ENCODE results near the gene UBAP1.

DNA sequence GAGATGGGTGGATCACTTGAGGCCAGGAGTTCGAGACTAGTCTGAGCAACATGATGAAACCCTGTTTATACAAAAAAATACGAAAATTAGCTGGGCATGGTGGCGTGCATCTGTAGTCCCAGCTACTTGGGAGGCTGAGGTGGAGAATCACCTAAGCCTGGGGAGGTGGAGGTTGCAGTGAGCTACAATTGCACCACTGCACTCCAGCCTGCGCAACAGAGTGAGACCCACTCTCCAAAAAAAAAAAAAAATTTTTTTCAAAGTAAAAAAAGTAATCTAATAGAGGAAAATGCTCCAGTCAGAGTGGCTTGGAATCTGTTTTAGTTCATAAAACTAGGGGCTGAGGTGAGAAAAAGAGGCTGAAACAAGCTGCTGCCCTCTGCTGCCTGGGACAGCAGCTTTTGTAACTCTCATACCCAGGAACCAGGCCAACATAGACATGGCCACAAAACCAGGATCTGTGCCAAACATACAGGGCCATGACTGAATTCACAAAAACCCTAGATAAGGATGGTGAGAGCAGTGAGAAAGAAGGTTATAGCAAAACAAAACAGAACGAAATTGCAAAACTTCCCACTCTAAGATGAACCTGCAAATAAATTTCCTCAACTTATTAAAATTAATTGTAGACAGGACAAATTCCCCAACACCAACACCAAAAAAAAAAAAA is 39.2 kb upstream of the UBAP1 start:
- TF ChIP-seq, protein P1, sequence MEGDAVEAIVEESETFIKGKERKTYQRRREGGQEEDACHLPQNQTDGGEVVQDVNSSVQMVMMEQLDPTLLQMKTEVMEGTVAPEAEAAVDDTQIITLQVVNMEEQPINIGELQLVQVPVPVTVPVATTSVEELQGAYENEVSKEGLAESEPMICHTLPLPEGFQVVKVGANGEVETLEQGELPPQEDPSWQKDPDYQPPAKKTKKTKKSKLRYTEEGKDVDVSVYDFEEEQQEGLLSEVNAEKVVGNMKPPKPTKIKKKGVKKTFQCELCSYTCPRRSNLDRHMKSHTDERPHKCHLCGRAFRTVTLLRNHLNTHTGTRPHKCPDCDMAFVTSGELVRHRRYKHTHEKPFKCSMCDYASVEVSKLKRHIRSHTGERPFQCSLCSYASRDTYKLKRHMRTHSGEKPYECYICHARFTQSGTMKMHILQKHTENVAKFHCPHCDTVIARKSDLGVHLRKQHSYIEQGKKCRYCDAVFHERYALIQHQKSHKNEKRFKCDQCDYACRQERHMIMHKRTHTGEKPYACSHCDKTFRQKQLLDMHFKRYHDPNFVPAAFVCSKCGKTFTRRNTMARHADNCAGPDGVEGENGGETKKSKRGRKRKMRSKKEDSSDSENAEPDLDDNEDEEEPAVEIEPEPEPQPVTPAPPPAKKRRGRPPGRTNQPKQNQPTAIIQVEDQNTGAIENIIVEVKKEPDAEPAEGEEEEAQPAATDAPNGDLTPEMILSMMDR (IDR thresholded peaks at IDR 0.05) = peak in 2 of 4 experiments; percentile 8 to 10
- TF ChIP-seq POLR2A (IDR thresholded peaks at IDR 0.05) = no peak

All from prostate gland (tissue), 2 donors.